Testis (tissue), 2 donors: ENCODE measurements around the gene ANO7.

Experiments
- POLR2A ChIP-seq: fragments of 450-650 bp; IDR thresholded peaks from one replicate; pipeline ENCODE4 v1.6.1; 2017; ENCODE audit warnings: antibody characterized with exemption, mild to moderate bottlenecking, moderate library complexity
- TF ChIP-seq, protein P1 (sequence below), 3 experiments: fragments of 450-650 bp in 2 of 3; fragments of 200-600 bp in 1 of 3; sonication (generic) in 1 of 3; IDR thresholded peaks; one replicate each; pipeline ENCODE4 v1.5.1; 2016 to 2019; ENCODE audit warnings: antibody characterized with exemption in 3 of 3, mild to moderate bottlenecking in 2 of 3, moderate library complexity in 1 of 3

DNA sequence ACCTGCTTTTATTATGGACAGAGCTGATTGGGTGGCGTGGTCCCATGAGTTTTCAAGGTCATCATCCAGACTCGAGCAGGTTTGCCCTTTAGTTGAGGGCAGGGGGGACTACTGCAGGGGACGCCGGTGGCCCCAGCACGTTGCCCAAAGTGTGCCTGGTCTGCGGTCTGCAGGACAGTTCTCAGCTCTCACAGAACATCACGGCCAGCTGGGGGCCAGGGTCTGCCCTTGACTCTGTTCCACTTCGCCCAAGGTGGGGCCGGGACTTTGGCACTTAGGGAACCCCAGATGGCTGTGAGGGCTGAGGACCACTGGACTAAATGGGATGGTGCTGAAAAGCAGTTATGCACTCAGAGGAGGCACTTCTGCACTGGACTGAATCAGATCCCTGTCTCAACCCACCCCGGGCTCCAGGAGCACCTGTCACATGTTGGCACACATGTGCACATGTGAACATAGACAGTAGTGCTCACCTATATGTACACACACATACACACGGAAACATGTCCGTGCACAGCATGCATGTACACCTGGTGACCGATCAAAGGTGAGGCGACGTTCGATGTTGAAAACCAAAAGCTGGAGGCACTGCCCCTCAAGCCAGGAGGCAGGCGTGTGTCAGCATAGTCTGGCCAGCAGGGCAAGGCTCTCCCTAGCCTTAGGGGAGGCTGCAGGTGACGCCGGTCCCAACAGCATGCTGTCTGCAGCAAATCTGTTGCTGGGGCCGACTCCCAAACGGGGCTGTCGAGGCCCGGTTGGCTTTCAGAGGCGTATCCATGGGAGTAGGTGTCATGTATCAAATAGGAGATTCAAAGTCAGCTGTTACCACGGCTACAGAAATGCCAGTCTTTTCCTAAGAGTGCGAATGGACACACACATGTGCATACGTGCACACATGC is 10.2 kb downstream of the ANO7 start:
- TF ChIP-seq POLR2A: no peak
- TF ChIP-seq, protein P1, sequence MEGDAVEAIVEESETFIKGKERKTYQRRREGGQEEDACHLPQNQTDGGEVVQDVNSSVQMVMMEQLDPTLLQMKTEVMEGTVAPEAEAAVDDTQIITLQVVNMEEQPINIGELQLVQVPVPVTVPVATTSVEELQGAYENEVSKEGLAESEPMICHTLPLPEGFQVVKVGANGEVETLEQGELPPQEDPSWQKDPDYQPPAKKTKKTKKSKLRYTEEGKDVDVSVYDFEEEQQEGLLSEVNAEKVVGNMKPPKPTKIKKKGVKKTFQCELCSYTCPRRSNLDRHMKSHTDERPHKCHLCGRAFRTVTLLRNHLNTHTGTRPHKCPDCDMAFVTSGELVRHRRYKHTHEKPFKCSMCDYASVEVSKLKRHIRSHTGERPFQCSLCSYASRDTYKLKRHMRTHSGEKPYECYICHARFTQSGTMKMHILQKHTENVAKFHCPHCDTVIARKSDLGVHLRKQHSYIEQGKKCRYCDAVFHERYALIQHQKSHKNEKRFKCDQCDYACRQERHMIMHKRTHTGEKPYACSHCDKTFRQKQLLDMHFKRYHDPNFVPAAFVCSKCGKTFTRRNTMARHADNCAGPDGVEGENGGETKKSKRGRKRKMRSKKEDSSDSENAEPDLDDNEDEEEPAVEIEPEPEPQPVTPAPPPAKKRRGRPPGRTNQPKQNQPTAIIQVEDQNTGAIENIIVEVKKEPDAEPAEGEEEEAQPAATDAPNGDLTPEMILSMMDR (IDR thresholded peaks at IDR 0.05): no peak
